ENCODE measurements around the gene AGPAT3.
"Not testable (repeated sequence)": the region's sequence is repeated elsewhere in the genome, so short reads cannot be mapped to it uniquely, and the experiment has no call there.

AGPAT3 gene

GRCh38 chr21:43834146-43834905 lies 30.7 kb upstream of the AGPAT3 start:
- DNase-seq (ENCODE audit: low read depth in 2 of 2), result no peak

- no peak for DNase-seq (ENCODE audit: low read depth in 2 of 2)
Measured at GRCh38 chr21:43835050-43835449, 30.0 kb upstream of the AGPAT3 start.

- no peak for DNase-seq (ENCODE audit: low read depth in 2 of 2)
Measured at GRCh38 chr21:43835861-43836260, 29.2 kb upstream of the AGPAT3 start.

- DNase-seq (ENCODE audit: low read depth in 2 of 2), result no peak
Measured at GRCh38 chr21:43836616-43837015, 28.4 kb upstream of the AGPAT3 start.

GRCh38 chr21:43840259-43840658 lies 24.8 kb upstream of the AGPAT3 start:
- no peak for DNase-seq (ENCODE audit: low read depth in 2 of 2)

- no peak for DNase-seq (ENCODE audit: low read depth in 2 of 2)
Measured at GRCh38 chr21:43842742-43843141, 22.3 kb upstream of the AGPAT3 start.

- DNase-seq (ENCODE audit: low read depth in 2 of 2), result not testable (repeated sequence)
Measured at GRCh38 chr21:43844906-43845305, 20.1 kb upstream of the AGPAT3 start.

- no peak for DNase-seq (ENCODE audit: low read depth in 2 of 2)
Measured at GRCh38 chr21:43845386-43845785, 19.6 kb upstream of the AGPAT3 start.

GRCh38 chr21:43846430-43846829 lies 18.6 kb upstream of the AGPAT3 start:
- no peak for DNase-seq (ENCODE audit: low read depth in 2 of 2)

GRCh38 chr21:43847301-43847700 lies 17.7 kb upstream of the AGPAT3 start:
- DNase-seq (ENCODE audit: low read depth in 2 of 2), result no peak

GRCh38 chr21:43848771-43849170 lies 16.3 kb upstream of the AGPAT3 start:
- no peak for DNase-seq (ENCODE audit: low read depth in 2 of 2)

GRCh38 chr21:43849532-43850299 lies 15.3 kb upstream of the AGPAT3 start:
- no peak for DNase-seq (ENCODE audit: low read depth in 2 of 2)

- no peak for DNase-seq (ENCODE audit: low read depth in 2 of 2)
Measured at GRCh38 chr21:43850728-43851295, 14.2 kb upstream of the AGPAT3 start.

GRCh38 chr21:43851593-43851992 lies 13.4 kb upstream of the AGPAT3 start:
- DNase-seq (ENCODE audit: low read depth in 2 of 2), result no peak

- DNase-seq (ENCODE audit: low read depth in 2 of 2), result no peak
Measured at GRCh38 chr21:43853851-43854772, 10.9 kb upstream of the AGPAT3 start.

GRCh38 chr21:43854773-43855633 lies 10.0 kb upstream of the AGPAT3 start:
- no peak for DNase-seq (ENCODE audit: low read depth in 2 of 2)

- no peak for DNase-seq (ENCODE audit: low read depth in 2 of 2)
Measured at GRCh38 chr21:43855955-43856354, 9.1 kb upstream of the AGPAT3 start.

- no peak for DNase-seq (ENCODE audit: low read depth in 2 of 2)
Measured at GRCh38 chr21:43858806-43859648, 6.0 kb upstream of the AGPAT3 start.

GRCh38 chr21:43859747-43860214 lies 5.2 kb upstream of the AGPAT3 start:
- DNase-seq (ENCODE audit: low read depth in 2 of 2), result no peak

GRCh38 chr21:43861706-43862105 lies 3.3 kb upstream of the AGPAT3 start:
- no peak for DNase-seq (ENCODE audit: low read depth in 2 of 2)
